ENCODE data around the gene PNMA5. TPM values are rescaled to one million over a fixed set of nuclear protein-coding genes. Genes with fewer than 3 reads are reported as not detected.

The PNMA5 gene
- total RNA-seq, 1 experiment from 2014 or later: not detected

Other genes starting within 250 kb of the PNMA5 start
- gene MAGEA2, start 240.3 kb downstream of the PNMA5 start, total RNA-seq (2014; rRNA removed): not detected in 2 replicates
- gene CSAG3, start 234.9 kb downstream of the PNMA5 start, total RNA-seq (2014; rRNA removed): not detected in 2 replicates
- gene MAGEA6, start 224.4 kb downstream of the PNMA5 start, total RNA-seq (2014; rRNA removed): 1.2 and 1.3 TPM in 2 replicates
- gene CETN2, start 163.4 kb downstream of the PNMA5 start, total RNA-seq (2014; rRNA removed): 40.9 and 42.9 TPM in 2 replicates
- 32.3 and 33.7 TPM in 2 replicates for gene NSDHL, start 163.1 kb downstream of the PNMA5 start, total RNA-seq (2014; rRNA removed)
- 68.9 and 77.0 TPM in 2 replicates for gene ZNF185, start 96.0 kb downstream of the PNMA5 start, total RNA-seq (2014; rRNA removed)
- not detected in 2 replicates for gene PNMA3, start 62.4 kb upstream of the PNMA5 start, total RNA-seq (2014; rRNA removed)
- gene PNMA6A, start 78.3 kb upstream of the PNMA5 start, total RNA-seq (2014; rRNA removed): not detected in 2 replicates
- gene MAGEA1, start 185.2 kb upstream of the PNMA5 start, total RNA-seq (2014; rRNA removed): 0.07 TPM in 1 of 2 replicates, not detected in the other

Measured in PC-3 (cell line).